ENCODE results near the gene ZNF438. TPM values are rescaled to one million over a fixed set of nuclear protein-coding genes. Genes with fewer than 3 reads are reported as not detected.

Gene ZNF438
- total RNA-seq, 1 experiment from 2014 or later, result 0.83 TPM

GRCh38 chr10:30834153-30834552 lies 197.5 kb downstream of the ZNF438 start:
- Histone ChIP-seq H3K9me3 (ENCODE audit: control insufficient read depth, low read depth, low read length) (no peaks in the 10 kb centered on the region), H3K4ac (ENCODE audit: low read depth, low read length) (no peak overlapping the region), H2AK5ac (ENCODE audit: insufficient read length, low read length) (no peak overlapping the region), H3K4me1 (ENCODE audit: insufficient read depth, low read length) (no peaks in the 10 kb centered on the region; the same call in 1 of the 2 replicates), H4K20me1 (ENCODE audit: control insufficient read depth, insufficient read depth, insufficient read length) (no peaks in the 10 kb centered on the region), H3K56ac (ENCODE audit: insufficient read length, low read depth, low read length) (no peak overlapping the region), H3T11ph (ENCODE audit: low read length) (no peak overlapping the region), H2BK15ac (ENCODE audit: low read depth, low read length) (no peak overlapping the region), H3K18ac (ENCODE audit: insufficient read length, low read depth, low read length) (no peak overlapping the region), H4K8ac (replicated peaks; ENCODE audit: insufficient read length, low read depth, low read length) (no peak overlapping the region), H2BK5ac (ENCODE audit: insufficient read length, low read length) (no peak overlapping the region), H2BK12ac (ENCODE audit: insufficient read length, low read depth, low read length) (no peak overlapping the region), H3K23me2 (ENCODE audit: insufficient read length, low read depth, low read length, poor library complexity, severe bottlenecking) (no peaks in the 10 kb centered on the region), H3K23ac (ENCODE audit: insufficient read length, low read depth, low read length) (no peak overlapping the region), H2BK20ac (ENCODE audit: low read depth, low read length, poor library complexity, severe bottlenecking) (no peak overlapping the region), H3K14ac (ENCODE audit: insufficient read depth, low read length) (no peak overlapping the region), H4K5ac (ENCODE audit: insufficient read length, low read depth, low read length) (no peak overlapping the region), H2AFZ (ENCODE audit: low read length) (no peak overlapping the region), H4K91ac (ENCODE audit: insufficient read length, low read depth, low read length) (no peak overlapping the region), H3K79me1 (ENCODE audit: insufficient read depth, low read depth, low read length, poor library complexity, severe bottlenecking) (no peaks in the 10 kb centered on the region), H3K4me2 (ENCODE audit: insufficient read depth, insufficient read length, low read length) (no peak overlapping the region), H3K27me3 (ENCODE audit: insufficient read depth, low read length) (no peaks in the 10 kb centered on the region), H2BK120ac (ENCODE audit: low read depth, low read length, poor library complexity, severe bottlenecking) (no peak overlapping the region), H3K79me2 (ENCODE audit: insufficient read depth, low read length) (no peaks in the 10 kb centered on the region), H3K9ac (ENCODE audit: extremely low read depth, insufficient read length, low read length) (no peak overlapping the region), H3K27ac (ENCODE audit: insufficient read length, low read depth, low read length) (no peak overlapping the region)
- no peak overlapping the region for H3K4me3 Mint-ChIP-seq
- no peak overlapping the region for H3K27ac Mint-ChIP-seq
- H3K36me3 Mint-ChIP-seq (ENCODE audit: insufficient read depth in 1 of 3, low read depth in 3 of 3), result no peaks in the 10 kb centered on the region; a peak in 1 of 7 replicates
- no peak for TF ChIP-seq CTCF (conservative IDR thresholded peaks at IDR 0.05)
- DNase-seq, result no peak
- WGBS (ENCODE audit: extremely low coverage, insufficient read length, low lambda C conversion rate), result no CpG with 5 or more reads among the region's 4 CpGs
- peaks cover 31 to 33% of the 10 kb centered on the region in 2 experiments for H3K4me1 Mint-ChIP-seq
- peaks cover 8% of the 10 kb centered on the region for H3K27me3 Mint-ChIP-seq (ENCODE audit: low read depth)
- 0 out of 5 replicates have a peak, but pooled peaks cover 0 to 3% of the 10 kb centered on the region in 2 experiments for H3K9me3 Mint-ChIP-seq
